BJ (cell line): ENCODE measurements around the gene NTRK3. TPM values are rescaled to one million over a fixed set of nuclear protein-coding genes. Genes with fewer than 3 reads are reported as not detected.

Experiments
- CTCF ChIA-PET: fragments of 350-600 bp; formaldehyde crosslinking; extraction: SDS; loops from one replicate; lab custom pipeline; 2021; ENCODE audit warnings: antibody characterized with exemption, inconsistent platforms; lab: Yijun Ruan, JAX
- POLR2A ChIA-PET: fragments of 300-600 bp; sonication (Branson Sonifier 250); formaldehyde crosslinking; extraction: SDS; loops from one replicate; lab custom pipeline; 2021; ENCODE audit warnings: antibody characterized with exemption; lab: Charles Lee
- DNase-seq: peaks from one replicate; pipeline ENCODE4 v3.0.0-alpha.2; 2011; ENCODE audit warnings: low read depth
- H3K27me3 ChIP-seq: 2 replicates; pipeline ENCODE4 v1.6.0; 2011; ENCODE audit warnings: low read length; ENCODE audit not compliant: control insufficient read depth, insufficient read depth
- H3K36me3 ChIP-seq: 2 replicates; pipeline ENCODE4 v1.5.1; 2011; ENCODE audit warnings: low read length; ENCODE audit not compliant: control insufficient read depth, insufficient read depth
- H3K4me3 ChIP-seq: 2 replicates; pipeline ENCODE4 v1.5.1; 2011; ENCODE audit warnings: low read depth, mild to moderate bottlenecking, control low read depth, low read length
- CTCF ChIP-seq: IDR thresholded peaks from 2 replicates; pipeline ENCODE4 v1.5.1; 2011; ENCODE audit warnings: low read depth, mild to moderate bottlenecking, control low read depth, inconsistent platforms, low read length, moderate library complexity; ENCODE audit not compliant: insufficient read depth
- polyA plus RNA-seq: library from polyadenylated mRNA; depleted of rRNA; stranded (reverse); fragments of >200 nt; gene quantifications from 2 replicates; pipeline ENCODE4 v1.2.3, GENCODE V29; 2011

NTRK3 gene
- polyA plus RNA-seq, 1 experiment: 0.12 TPM

- H3K4me3 ChIP-seq: no peak overlapping the region
- CTCF ChIA-PET: interaction anchor here (1.2 to 5.7 kb wide), 2 partner anchors 24 to 181 kb away, joined by 4 to 30 read pairs; no protein-coding TSS in a partner anchor
- DNase-seq: no peak
- H3K36me3 ChIP-seq: no peaks in the 10 kb centered on the region
- POLR2A ChIA-PET: no interaction called here
- H3K27me3 ChIP-seq: no peaks in the 10 kb centered on the region; the same call in 1 of the 2 replicates
- TF ChIP-seq CTCF: no peak
Observed at GRCh38 chr15:88269356-88270062, 13.0 kb upstream of the NTRK3 start.

DNA sequence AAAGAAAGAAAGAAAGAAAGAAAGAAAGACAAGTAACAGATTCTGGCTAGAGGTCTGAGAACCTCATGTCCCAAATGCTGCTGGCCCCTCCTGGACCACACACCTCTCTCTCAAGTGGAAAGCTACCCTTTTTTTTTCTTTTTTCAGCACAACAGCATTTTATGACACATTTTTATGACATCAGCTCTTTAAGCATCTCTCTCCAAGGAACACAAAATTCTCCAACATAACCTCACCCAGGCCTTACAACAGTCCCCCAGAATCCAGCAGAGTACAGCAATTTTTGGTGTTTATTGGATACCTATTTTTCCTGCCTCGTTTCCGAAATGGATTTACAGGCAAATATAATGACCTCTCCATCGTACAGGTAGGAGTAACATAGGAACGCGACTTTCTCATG lies 11.2 kb upstream of the NTRK3 start:
- no peak for DNase-seq
- Histone ChIP-seq H3K27me3 (no peaks in the 10 kb centered on the region; the same call in 1 of the 2 replicates), H3K36me3 (no peaks in the 10 kb centered on the region), H3K4me3 (no peak overlapping the region)
- ChIA-PET POLR2A (no interaction called here), CTCF (no interaction called here)
- TF ChIP-seq CTCF: no peak

GRCh38 chr15:88266170-88266569 lies 9.6 kb upstream of the NTRK3 start:
- H3K4me3 ChIP-seq: no peak overlapping the region
- CTCF ChIA-PET: interaction anchor here (1.0 kb wide), 1 partner anchor 8 kb away, joined by 4 read pairs; no protein-coding TSS in a partner anchor
- POLR2A ChIA-PET: no interaction called here
- DNase-seq: no peak
- TF ChIP-seq CTCF: no peak
- no peaks in the 10 kb centered on the region for H3K36me3 ChIP-seq
- no peaks in the 10 kb centered on the region; the same call in 1 of the 2 replicates for H3K27me3 ChIP-seq

DNA sequence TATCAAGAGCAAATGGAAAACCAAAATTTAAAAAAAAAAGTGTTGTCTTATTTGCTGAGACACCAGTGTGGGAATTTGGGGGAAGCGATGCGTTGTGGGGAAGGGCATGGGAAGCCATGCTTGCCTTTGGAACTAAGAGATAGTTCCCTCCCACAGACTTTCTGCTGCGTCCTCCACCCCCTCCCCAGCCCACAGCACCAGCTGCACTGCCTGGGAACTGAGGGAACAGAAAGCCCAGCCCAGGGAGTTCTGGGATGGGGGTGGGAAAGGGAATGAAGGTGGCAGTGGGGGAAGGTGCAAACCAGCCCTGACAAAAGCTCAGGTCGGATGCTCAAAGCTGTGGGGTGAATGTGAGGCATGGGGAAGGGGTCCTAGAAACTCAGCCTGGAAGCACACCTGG lies 8.1 kb upstream of the NTRK3 start:
- Histone ChIP-seq H3K4me3 (no peak overlapping the region), H3K36me3 (no peaks in the 10 kb centered on the region), H3K27me3 (no peaks in the 10 kb centered on the region; the same call in 1 of the 2 replicates)
- ChIA-PET CTCF (no interaction called here), POLR2A (no interaction called here)
- DNase-seq: no peak
- no peak for TF ChIP-seq CTCF

DNA sequence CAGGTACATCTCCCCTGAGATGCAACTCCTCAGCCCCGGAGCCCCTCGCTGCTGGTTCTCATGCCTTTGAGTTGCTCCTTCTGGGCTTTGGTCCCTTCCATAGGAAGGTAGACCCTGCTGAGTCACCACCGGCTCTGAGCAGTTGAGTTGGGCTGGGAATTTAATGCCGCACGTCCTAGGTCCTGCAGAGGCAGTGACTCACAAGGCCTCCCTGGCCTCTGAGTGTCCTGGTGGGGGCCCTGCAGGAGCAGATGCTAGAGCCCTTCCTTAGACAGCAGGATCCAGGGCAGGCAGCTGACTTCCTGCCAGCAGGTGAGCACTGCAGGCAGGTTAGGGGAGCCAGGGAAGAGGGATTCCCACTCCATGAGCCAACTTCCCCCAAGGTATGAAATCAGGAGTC lies 5.5 kb upstream of the NTRK3 start:
- no peaks in the 10 kb centered on the region for H3K36me3 ChIP-seq
- ChIA-PET POLR2A (no interaction called here), CTCF (interaction anchor here (1.6 kb wide), 1 partner anchor 15 kb away, joined by 3 read pairs; no protein-coding TSS in a partner anchor)
- DNase-seq: no peak
- peaks cover 19% of the 10 kb centered on the region for H3K27me3 ChIP-seq
- H3K4me3 ChIP-seq: no peak overlapping the region
- no peak for TF ChIP-seq CTCF
